HL-60/S4 (cell line): Measurements from ENCODE around the gene TCN1.

Experiments used
- in situ Hi-C: fragments of 300-500 bp; cut with MboI; formaldehyde crosslinking; loops from 2 replicates; pipeline ENCODE4 v1.14.3; 2022; ENCODE audit warnings: low sequenced_read_pairs

The TCN1 gene

DNA sequence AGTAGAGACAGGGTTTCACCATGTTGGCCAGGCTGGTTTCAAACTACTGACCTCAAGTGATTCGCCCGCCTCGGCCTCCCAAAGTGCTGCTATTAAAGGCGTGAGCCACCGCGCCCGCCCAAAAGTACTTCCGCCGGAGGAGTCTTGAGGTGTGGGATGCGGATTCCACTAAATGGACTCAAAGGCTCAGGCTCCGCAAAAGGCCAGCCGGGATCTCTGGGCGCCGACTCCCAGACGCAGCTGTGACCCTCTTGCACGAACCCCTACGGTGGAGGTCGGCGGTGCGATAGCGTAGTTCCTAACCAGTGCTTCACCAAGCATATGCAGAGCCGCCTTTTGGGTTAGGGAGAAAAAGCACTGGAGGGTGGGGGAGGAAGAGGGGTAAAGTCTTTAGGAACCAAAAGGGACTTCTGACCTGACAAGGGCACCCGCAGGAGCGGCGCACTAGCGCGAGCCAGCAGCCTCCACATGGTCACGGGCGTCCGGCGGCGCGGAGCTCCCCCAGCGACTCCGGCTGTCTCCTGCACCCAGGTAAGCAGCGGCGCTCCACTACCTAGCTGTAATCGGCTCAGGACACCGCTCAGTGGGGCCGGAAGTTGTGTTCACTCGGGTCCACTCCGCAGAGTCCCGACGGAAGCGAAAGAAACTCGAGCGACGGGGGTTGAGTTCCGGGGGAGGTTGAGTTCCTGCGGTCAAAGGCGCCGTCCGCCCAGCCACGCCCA, 55.9 kb downstream of the TCN1 start, which contains the start of gene MRPL16:
Gene MRPL16 (minus strand): TSS at position 590 of the 722 bp plus-strand sequence. CDS start 120 bp downstream, at position 470.
- in situ Hi-C loops: no loop called here

DNA sequence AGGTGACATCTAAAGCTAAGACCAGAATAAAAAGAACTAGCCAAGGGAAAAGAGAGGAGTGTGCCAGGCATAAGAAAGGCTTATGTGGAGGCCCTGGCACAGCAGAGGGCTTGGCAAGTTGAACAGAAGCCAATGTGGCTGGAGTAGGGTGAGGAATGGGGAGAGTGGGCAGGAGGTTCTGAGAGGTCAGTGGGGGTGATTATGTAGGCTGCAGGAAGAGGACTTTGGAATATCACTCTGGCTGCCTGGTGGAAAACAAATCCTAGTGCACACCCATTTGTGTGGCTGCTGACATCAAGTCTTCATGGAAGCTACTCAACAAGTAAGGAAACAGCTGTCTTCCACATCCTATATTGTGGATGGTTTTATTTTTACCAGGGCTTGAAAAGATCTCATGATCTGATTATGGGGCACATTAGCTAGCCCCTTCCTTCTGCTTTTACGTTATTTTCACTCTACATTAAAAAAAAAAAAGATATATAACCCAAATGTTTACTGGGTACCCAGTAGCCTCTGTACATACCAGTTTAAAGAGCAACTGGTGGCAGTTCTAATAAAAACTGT, 59.2 kb downstream of the TCN1 start:
- in situ Hi-C loops: no loop called here

DNA sequence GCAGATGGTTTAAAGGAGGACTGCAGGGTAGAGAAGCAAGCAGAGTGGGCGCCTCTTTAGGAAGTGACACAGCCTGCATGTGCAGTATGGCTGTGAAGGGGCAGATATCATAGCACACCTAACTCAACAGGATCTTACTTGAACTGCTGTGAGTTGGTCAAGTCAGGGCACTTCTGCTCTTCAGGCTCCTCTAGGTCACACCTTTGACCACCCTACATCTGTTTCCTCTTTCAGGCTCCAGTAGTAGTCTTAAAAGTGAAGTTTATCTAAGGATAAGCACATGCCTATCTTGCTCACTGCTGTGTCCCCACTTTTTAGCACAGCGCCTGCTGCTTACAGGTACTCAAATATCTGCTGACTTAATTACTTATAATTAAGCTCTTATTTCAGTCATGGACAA, 62.2 kb downstream of the TCN1 start:
- in situ Hi-C loops: loop anchor here (5.0 kb wide), 1 partner anchor 47 kb away; the partner anchor contains the start of gene STX3
